Loucy (cell line): Measurements from ENCODE around the gene PAX5.

Experiments used
- CTCF ChIP-seq: fragments of 200-600 bp; sonication (generic); conservative IDR thresholded peaks from 2 replicates; pipeline ENCODE4 v1.5.1; 2014; ENCODE audit warnings: mild to moderate bottlenecking, antibody characterized with exemption, low read length
- EZH2phosphoT487 ChIP-seq: fragments of 200-600 bp; IDR thresholded peaks from 2 replicates; pipeline ENCODE4 v1.6.1; 2018; ENCODE audit warnings: antibody characterized with exemption, mild to moderate bottlenecking, moderate library complexity, borderline replicate concordance

DNA sequence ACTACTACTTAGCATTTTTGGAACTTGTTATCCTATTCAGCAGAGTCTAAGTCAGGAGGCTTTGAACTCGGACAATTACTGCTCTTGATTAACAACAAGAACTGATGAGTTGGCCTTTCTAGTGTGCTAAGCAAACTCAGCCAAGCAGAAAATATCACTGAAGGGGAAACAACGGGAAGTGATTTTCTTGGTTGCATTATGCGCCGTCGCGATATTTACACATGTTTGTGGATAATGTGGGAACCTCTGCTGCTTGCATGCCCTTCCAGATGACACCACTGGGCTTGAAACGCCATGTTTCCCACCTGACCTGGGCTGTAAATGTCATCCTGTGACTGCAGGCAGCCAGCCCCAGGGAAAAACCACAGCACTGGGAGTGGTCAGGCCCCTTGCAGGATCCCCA lies 205.5 kb downstream of the PAX5 start:
- TF ChIP-seq CTCF (no peak), EZH2phosphoT487 (no peak)
